ENCODE measurements around the gene SUFU. TPM values are rescaled to one million over a fixed set of nuclear protein-coding genes. Genes with fewer than 3 reads are reported as not detected.

Gene SUFU
- total and polyA plus RNA-seq, 2 of the 13 experiments (the other 11 are each of a cell fraction or from before 2014, with no cell fraction given): 2.9 to 5.5 TPM

GRCh38 chr10:102641880-102642735 is 138.3 kb downstream of the SUFU start (continued):
- TF ChIP-seq PPARG (CRISPR knock-in tag; conservative IDR thresholded peaks at IDR 0.05): no peak
- no peak for TF ChIP-seq ZNF12 (CRISPR knock-in tag; IDR thresholded peaks at IDR 0.05)
- peak; percentile 63; the same call in 1 of the 2 replicates for TF ChIP-seq HIVEP1 (CRISPR knock-in tag; IDR thresholded peaks at IDR 0.05)
- TF ChIP-seq ETV6 (CRISPR knock-in tag; conservative IDR thresholded peaks at IDR 0.05): peak; percentile 55; the same call in 1 of the 2 replicates
- no peak for TF ChIP-seq CENPX (CRISPR knock-in tag; IDR thresholded peaks at IDR 0.05)
- TF ChIP-seq CEBPG (CRISPR knock-in tag; IDR thresholded peaks at IDR 0.05): no peak
- peak; percentile 74 for TF ChIP-seq THAP11 (CRISPR knock-in tag; IDR thresholded peaks at IDR 0.05)
- TF ChIP-seq ZBTB25 (CRISPR knock-in tag; IDR thresholded peaks at IDR 0.05): peak; percentile 97
- TF ChIP-seq ZFY (CRISPR knock-in tag; IDR thresholded peaks at IDR 0.05): peak; percentile 43; the same call in 1 of the 2 replicates
- TF ChIP-seq ZNF710 (CRISPR knock-in tag; IDR thresholded peaks at IDR 0.05; ENCODE audit: borderline replicate concordance): peak; percentile 58; the same call in 1 of the 2 replicates
- TF ChIP-seq ZNF124 (CRISPR knock-in tag; IDR thresholded peaks at IDR 0.05): peak; percentile 99
- peak; percentile 70 for TF ChIP-seq NFYC (CRISPR knock-in tag; IDR thresholded peaks at IDR 0.05)
- peak; percentile 77; the same call in 1 of the 2 replicates for TF ChIP-seq KDM2A (CRISPR knock-in tag; IDR thresholded peaks at IDR 0.05; ENCODE audit: borderline replicate concordance, low read depth)
- 0 out of 2 replicates have a peak, but pooled peaks have one; percentile 43 for TF ChIP-seq E2F1 (CRISPR knock-in tag; IDR thresholded peaks at IDR 0.05)
- no peak for TF ChIP-seq PRPF4 (IDR thresholded peaks at IDR 0.05; ENCODE audit: low read depth, low read length, poor library complexity, severe bottlenecking)
- no peak for TF ChIP-seq CEBPB (IDR thresholded peaks at IDR 0.05; ENCODE audit: borderline replicate concordance, low read depth, low read length)
- 0 out of 2 replicates have a peak, but pooled peaks have one; percentile 19 for TF ChIP-seq ZNF766 (CRISPR knock-in tag; IDR thresholded peaks at IDR 0.05; ENCODE audit: borderline replicate concordance)
- no peak for TF ChIP-seq GRHL1 (CRISPR knock-in tag; conservative IDR thresholded peaks at IDR 0.05)
- TF ChIP-seq ZNF256 (CRISPR knock-in tag; conservative IDR thresholded peaks at IDR 0.05): no peak
- TF ChIP-seq RARA (CRISPR knock-in tag; IDR thresholded peaks at IDR 0.05): 0 out of 2 replicates have a peak, but pooled peaks have one; percentile 36
- TF ChIP-seq SIX1 (CRISPR knock-in tag; IDR thresholded peaks at IDR 0.05; ENCODE audit: borderline replicate concordance): no peak
- no peak; the same call in 1 of the 2 replicates for TF ChIP-seq ZNF280B (CRISPR knock-in tag; IDR thresholded peaks at IDR 0.05; ENCODE audit: borderline replicate concordance)

All from HepG2 (cell line).